ENCODE measurements around the gene DNHD1. TPM values are rescaled to one million over a fixed set of nuclear protein-coding genes. Genes with fewer than 3 reads are reported as not detected.

DNHD1 gene
- total and polyA plus RNA-seq, 2 of the 13 experiments (the other 11 are each of a cell fraction or from before 2014, with no cell fraction given): 2.7 to 9.3 TPM

DNA sequence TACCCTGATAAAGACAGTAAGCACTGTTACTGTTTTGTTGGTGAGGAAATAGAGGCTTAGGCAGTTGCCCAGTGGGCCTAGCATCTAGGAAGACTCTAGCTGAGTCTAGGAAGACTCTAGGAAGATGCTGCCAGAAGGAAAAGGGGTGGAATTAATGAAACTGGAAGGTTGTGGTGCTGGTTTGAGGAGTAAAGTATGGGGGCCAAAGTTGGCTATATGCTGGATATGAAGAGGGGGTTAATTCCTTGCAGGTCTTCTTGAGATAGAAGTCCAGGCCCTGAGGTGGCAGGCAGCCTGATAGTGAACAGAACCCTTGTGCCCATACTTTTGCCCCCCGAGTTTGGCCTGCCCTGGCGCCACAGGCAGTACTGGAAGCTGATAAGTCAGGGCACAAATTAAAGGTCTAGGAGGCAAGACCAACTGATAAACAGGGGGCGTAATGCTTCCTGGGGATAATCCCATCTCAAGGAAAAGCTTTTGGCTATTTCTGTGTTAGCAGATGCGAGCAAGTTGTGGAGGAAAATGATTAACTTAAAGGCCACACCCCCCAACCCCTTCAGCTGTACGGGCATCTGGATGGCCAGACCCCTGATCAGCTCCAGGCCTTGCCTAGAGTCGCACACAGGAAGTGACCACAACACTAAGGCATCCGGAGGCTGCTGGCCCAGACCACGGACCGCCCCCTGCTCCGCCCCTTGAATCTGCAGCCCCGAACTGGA, 109.5 kb downstream of the DNHD1 start (continued):
- TF ChIP-seq ZNF3 (CRISPR knock-in tag; IDR thresholded peaks at IDR 0.05) (no peak), HNRNPLL (IDR thresholded peaks at IDR 0.05; ENCODE audit: low read depth, low read length, poor library complexity, severe bottlenecking) (peak; percentile 33), ZBTB25 (CRISPR knock-in tag; IDR thresholded peaks at IDR 0.05) (peak; percentile 56; the same call in 1 of the 2 replicates), ZNF512B (CRISPR knock-in tag; IDR thresholded peaks at IDR 0.05; ENCODE audit: borderline replicate concordance) (no peak), SP1 (IDR thresholded peaks at IDR 0.05) (no peak), SP1 (CRISPR knock-in tag; IDR thresholded peaks at IDR 0.05) (peak; percentile 71; the same call in 1 of the 2 replicates), ZNF264 (CRISPR knock-in tag; IDR thresholded peaks at IDR 0.05) (no peak), ZNF329 (CRISPR knock-in tag; IDR thresholded peaks at IDR 0.05; ENCODE audit: low read depth) (no peak), RXRA (CRISPR knock-in tag; IDR thresholded peaks at IDR 0.05) (peak; percentile 25; the same call in 1 of the 2 replicates), TGIF2 (CRISPR knock-in tag; IDR thresholded peaks at IDR 0.05) (0 out of 2 replicates have a peak, but pooled peaks have one; percentile 40), RFXANK (CRISPR knock-in tag; IDR thresholded peaks at IDR 0.05) (peak; percentile 50; the same call in 1 of the 2 replicates), AKAP8 (CRISPR knock-in tag; IDR thresholded peaks at IDR 0.05) (0 out of 2 replicates have a peak, but pooled peaks have one; percentile 46), SOX13 (IDR thresholded peaks at IDR 0.05) (no peak), SOX13 (CRISPR knock-in tag; conservative IDR thresholded peaks at IDR 0.05 in 1 of 2, IDR thresholded peaks at IDR 0.05 in 1 of 2) (peak in 1 of 2 experiments; percentile 38; a peak in 1 of 4 replicates), PHF20 (CRISPR knock-in tag; IDR thresholded peaks at IDR 0.05) (peak; percentile 58), SNAPC5 (CRISPR knock-in tag; IDR thresholded peaks at IDR 0.05; ENCODE audit: borderline replicate concordance) (no peak), SOX5 (CRISPR knock-in tag; IDR thresholded peaks at IDR 0.05; ENCODE audit: borderline replicate concordance) (0 out of 2 replicates have a peak, but pooled peaks have one; percentile 5), MAFG (CRISPR knock-in tag; IDR thresholded peaks at IDR 0.05) (no peak)
- TF ChIP-seq, protein P1, sequence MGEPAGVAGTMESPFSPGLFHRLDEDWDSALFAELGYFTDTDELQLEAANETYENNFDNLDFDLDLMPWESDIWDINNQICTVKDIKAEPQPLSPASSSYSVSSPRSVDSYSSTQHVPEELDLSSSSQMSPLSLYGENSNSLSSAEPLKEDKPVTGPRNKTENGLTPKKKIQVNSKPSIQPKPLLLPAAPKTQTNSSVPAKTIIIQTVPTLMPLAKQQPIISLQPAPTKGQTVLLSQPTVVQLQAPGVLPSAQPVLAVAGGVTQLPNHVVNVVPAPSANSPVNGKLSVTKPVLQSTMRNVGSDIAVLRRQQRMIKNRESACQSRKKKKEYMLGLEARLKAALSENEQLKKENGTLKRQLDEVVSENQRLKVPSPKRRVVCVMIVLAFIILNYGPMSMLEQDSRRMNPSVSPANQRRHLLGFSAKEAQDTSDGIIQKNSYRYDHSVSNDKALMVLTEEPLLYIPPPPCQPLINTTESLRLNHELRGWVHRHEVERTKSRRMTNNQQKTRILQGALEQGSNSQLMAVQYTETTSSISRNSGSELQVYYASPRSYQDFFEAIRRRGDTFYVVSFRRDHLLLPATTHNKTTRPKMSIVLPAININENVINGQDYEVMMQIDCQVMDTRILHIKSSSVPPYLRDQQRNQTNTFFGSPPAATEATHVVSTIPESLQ (CRISPR knock-in tag; conservative IDR thresholded peaks at IDR 0.05): 0 out of 2 replicates have a peak, but pooled peaks have one; percentile 38
- TF ChIP-seq, protein P2, sequence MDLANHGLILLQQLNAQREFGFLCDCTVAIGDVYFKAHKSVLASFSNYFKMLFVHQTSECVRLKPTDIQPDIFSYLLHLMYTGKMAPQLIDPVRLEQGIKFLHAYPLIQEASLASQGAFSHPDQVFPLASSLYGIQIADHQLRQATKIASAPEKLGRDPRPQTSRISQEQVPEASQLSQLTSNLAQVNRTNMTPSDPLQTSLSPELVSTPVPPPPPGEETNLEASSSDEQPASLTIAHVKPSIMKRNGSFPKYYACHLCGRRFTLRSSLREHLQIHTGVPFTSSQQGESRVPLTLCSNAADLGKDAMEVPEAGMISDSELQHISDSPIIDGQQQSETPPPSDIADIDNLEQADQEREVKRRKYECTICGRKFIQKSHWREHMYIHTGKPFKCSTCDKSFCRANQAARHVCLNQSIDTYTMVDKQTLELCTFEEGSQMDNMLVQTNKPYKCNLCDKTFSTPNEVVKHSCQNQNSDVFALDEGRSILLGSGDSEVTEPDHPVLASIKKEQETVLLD (CRISPR knock-in tag; IDR thresholded peaks at IDR 0.05; ENCODE audit: low read depth): no peak
- TF ChIP-seq, protein P3, sequence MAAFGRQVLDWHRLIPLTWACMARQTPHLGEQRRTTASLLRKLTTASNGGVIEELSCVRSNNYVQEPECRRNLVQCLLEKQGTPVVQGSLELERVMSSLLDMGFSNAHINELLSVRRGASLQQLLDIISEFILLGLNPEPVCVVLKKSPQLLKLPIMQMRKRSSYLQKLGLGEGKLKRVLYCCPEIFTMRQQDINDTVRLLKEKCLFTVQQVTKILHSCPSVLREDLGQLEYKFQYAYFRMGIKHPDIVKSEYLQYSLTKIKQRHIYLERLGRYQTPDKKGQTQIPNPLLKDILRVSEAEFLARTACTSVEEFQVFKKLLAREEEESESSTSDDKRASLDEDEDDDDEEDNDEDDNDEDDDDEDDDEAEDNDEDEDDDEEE (CRISPR knock-in tag; IDR thresholded peaks at IDR 0.05): no peak

Data from HepG2 (cell line).